Activated naive CD4-positive, alpha-beta T cell treated with anti-CD3 and anti-CD28 coated beads, Interleukin-2, amount 50 U/mL, for 72 hours (primary cell): ENCODE measurements around the gene OR1E2. TPM values are rescaled to one million over a fixed set of nuclear protein-coding genes. Genes with fewer than 3 reads are reported as not detected.
"Not testable (repeated sequence)": the region's sequence is repeated elsewhere in the genome, so short reads cannot be mapped to it uniquely, and the experiment has no call there.

ENCODE experiments used
- ATAC-seq, 2 donors: fragments of 150-1000 bp; cut with Tn5 transposase; 2 replicates each; pipeline ENCODE4 v1.10.0; 2021; ENCODE audit warnings: mild to moderate bottlenecking in 2 of 2, moderate library complexity in 2 of 2
- DNase-seq, 2 donors: peaks; one replicate each; pipeline ENCODE4 v3.0.0; 2021 to 2022; ENCODE audit warnings: low spot score in 2 of 2
- H3K27ac Mint-ChIP-seq, 2 donors: one replicate each; pipeline ENCODE4 v1.8.0; 2022; ENCODE audit warnings: mild to moderate bottlenecking in 2 of 2, mixed read lengths in 2 of 2
- H3K36me3 Mint-ChIP-seq, 2 donors: one replicate each; pipeline ENCODE4 v1.8.0; 2022; ENCODE audit warnings: mixed read lengths in 2 of 2
- H3K9me3 Mint-ChIP-seq, 2 donors: one replicate each; pipeline ENCODE4 v1.8.0; 2022; ENCODE audit warnings: mixed read lengths in 2 of 2
- total RNA-seq, 2 donors: library from RNA; stranded (reverse); gene quantifications; one replicate each; pipeline ENCODE4 v1.2.3, GENCODE V29; 2022

The OR1E2 gene
- total RNA-seq, 2 donors from 2014 or later = not detected

GRCh38 chr17:3412216-3412615, 21.4 kb downstream of the OR1E2 start:
- not testable (repeated sequence) for DNase-seq, H3K27ac Mint-ChIP-seq, ATAC-seq
- Mint-ChIP-seq H3K36me3 (peaks cover 5 to 14% of the 10 kb centered on the region in 2 donors), H3K9me3 (peaks cover 10 to 14% of the 10 kb centered on the region in 2 donors)

GRCh38 chr17:3411070-3411469, 22.6 kb downstream of the OR1E2 start, which contains the start of gene OR3A3:
OR3A3 (plus strand) TSS chr17:3411370.
- Mint-ChIP-seq H3K36me3 (peaks cover 5 to 15% of the 10 kb centered on the region in 2 donors), H3K27ac (no peak within 1 kb of the TSS), H3K9me3 (peaks cover 10 to 21% of the 10 kb centered on the region in 2 donors)
- no peak for DNase-seq
- ATAC-seq = no peak

GRCh38 chr17:3403856-3404255, 29.8 kb downstream of the OR1E2 start:
- H3K9me3 Mint-ChIP-seq = peaks cover 7 to 21% of the 10 kb centered on the region in 2 donors
- H3K27ac Mint-ChIP-seq, ATAC-seq, DNase-seq: not testable (repeated sequence)
- peaks cover 5 to 11% of the 10 kb centered on the region in 2 donors for H3K36me3 Mint-ChIP-seq

- DNase-seq (no peak), ATAC-seq (no peak)
- H3K36me3 Mint-ChIP-seq = no peaks in the 10 kb centered on the region
- no peak overlapping the region for H3K27ac Mint-ChIP-seq
- peaks cover 6 to 7% of the 10 kb centered on the region in 2 donors for H3K9me3 Mint-ChIP-seq
These were observed 31.9 kb downstream of the OR1E2 start for GRCh38 chr17:3401786-3402185.

GRCh38 chr17:3400055-3400454, 33.6 kb downstream of the OR1E2 start:
- ATAC-seq = no peak
- DNase-seq = no peak
- Mint-ChIP-seq H3K36me3 (no peaks in the 10 kb centered on the region), H3K27ac (no peak overlapping the region), H3K9me3 (peaks cover 0 to 6% of the 10 kb centered on the region in 2 donors)

- H3K27ac Mint-ChIP-seq = no peak within 1 kb of the TSS
- H3K36me3 Mint-ChIP-seq = no peaks in the 10 kb centered on the region
- ATAC-seq (no peak), DNase-seq (no peak)
- H3K9me3 Mint-ChIP-seq = peaks cover 0 to 6% of the 10 kb centered on the region in 2 donors
These were observed 35.3 kb downstream of the OR1E2 start, which contains the start of gene OR1E1 for GRCh38 chr17:3398310-3398709. OR1E1 (minus strand) TSS chr17:3398410; CDS start chr17:3398410, 0 bp downstream.

- not testable (repeated sequence) for ATAC-seq, H3K27ac Mint-ChIP-seq, H3K36me3 Mint-ChIP-seq, H3K9me3 Mint-ChIP-seq, DNase-seq
These were observed 35.8 kb downstream of the OR1E2 start for GRCh38 chr17:3397801-3398200.

- ATAC-seq (no peak), DNase-seq (no peak)
- no peak overlapping the region for H3K27ac Mint-ChIP-seq
- peaks cover 0 to 8% of the 10 kb centered on the region in 2 donors for H3K9me3 Mint-ChIP-seq
- peaks cover 0 to 6% of the 10 kb centered on the region in 2 donors for H3K36me3 Mint-ChIP-seq
These were observed 43.9 kb downstream of the OR1E2 start for GRCh38 chr17:3389791-3390190.

GRCh38 chr17:3385869-3386816, 47.5 kb downstream of the OR1E2 start, which contains the start of gene OR3A2:
OR3A2 (minus strand) TSS chr17:3386308.
- H3K27ac Mint-ChIP-seq = peak within 1 kb of the TSS; percentile 25 to 86

More at GRCh38 chr17:3385869-3386816, 47.5 kb downstream of the OR1E2 start, which contains the start of gene OR3A2:
- peak in 1 of 2 donors; percentile 9 for DNase-seq
- peak; percentile 82 to 98 for ATAC-seq
- peaks cover 0 to 6% of the 10 kb centered on the region in 2 donors for H3K36me3 Mint-ChIP-seq
- peaks cover 0 to 8% of the 10 kb centered on the region in 2 donors for H3K9me3 Mint-ChIP-seq

Other genes with a start within 250 kb of the OR1E2 start
- not detected for gene OR1A2, start 236.3 kb downstream of the OR1E2 start, total RNA-seq
- not detected for gene OR1A1, start 226.2 kb downstream of the OR1E2 start, total RNA-seq
- under 1 TPM in 1 of 2 donors, not detected in 1; 0.25 TPM for gene OR3A1, start 135.5 kb downstream of the OR1E2 start, total RNA-seq
- 1 to 10 TPM; 1.1 to 1.7 TPM for gene OR3A2, start 47.5 kb downstream of the OR1E2 start, total RNA-seq
- gene OR1E1, start 35.4 kb downstream of the OR1E2 start, total RNA-seq = not detected
- gene OR3A3, start 22.5 kb downstream of the OR1E2 start, total RNA-seq = not detected
- not detected for gene SPATA22, start 38.0 kb upstream of the OR1E2 start, total RNA-seq
- under 1 TPM in 1 of 2 donors, not detected in 1; 0.16 TPM for gene ASPA, start 42.2 kb upstream of the OR1E2 start, total RNA-seq
- 1 to 10 TPM; 1.0 to 1.9 TPM for gene TRPV3, start 124.0 kb upstream of the OR1E2 start, total RNA-seq
- 1 to 10 TPM; 1.7 to 4.7 TPM for gene TRPV1, start 175.6 kb upstream of the OR1E2 start, total RNA-seq
- gene SHPK, start 202.4 kb upstream of the OR1E2 start, total RNA-seq = 10 to 100 TPM in 1 of 2 donors, 1 to 10 TPM in 1; 8.5 to 13.6 TPM
- gene CTNS, start 202.9 kb upstream of the OR1E2 start, total RNA-seq = 1 to 10 TPM; 4.9 to 8.7 TPM
- gene TAX1BP3, start 234.7 kb upstream of the OR1E2 start, total RNA-seq = 10 to 100 TPM; 17.2 to 24.7 TPM
- 10 to 100 TPM; 41.6 to 49.8 TPM for gene EMC6, start 235.0 kb upstream of the OR1E2 start, total RNA-seq